MM.1S (cell line): Measurements from ENCODE around the gene NHSL2.

ENCODE experiments used
- DNase-seq: peaks from one replicate; pipeline ENCODE4 v3.0.0-alpha.2; 2015
- H2AFZ ChIP-seq: fragments of 300-600 bp; sonication (generic); 2 replicates; pipeline ENCODE4 v1.6.0; 2016; ENCODE audit warnings: antibody characterized with exemption, low read length
- H3F3A ChIP-seq: fragments of 300-600 bp; sonication (generic); 2 replicates; pipeline ENCODE4 v1.6.1; 2016; ENCODE audit warnings: mild to moderate bottlenecking, antibody characterized with exemption, low read length, moderate library complexity, mixed read lengths; ENCODE audit not compliant: insufficient read depth
- H3K27ac ChIP-seq: fragments of 300-600 bp; sonication (generic); 2 replicates; pipeline ENCODE4 v1.5.1; 2016; ENCODE audit warnings: mild to moderate bottlenecking, low read length
- H3K27me3 ChIP-seq: fragments of 300-600 bp; sonication (generic); replicated peaks from 2 replicates; pipeline ENCODE4 v1.6.0; 2016; ENCODE audit warnings: low read length; ENCODE audit not compliant: insufficient read depth
- H3K36me3 ChIP-seq: fragments of 300-600 bp; sonication (generic); replicated peaks from 2 replicates; pipeline ENCODE4 v1.6.1; 2016; ENCODE audit warnings: mild to moderate bottlenecking, low read length, mixed read lengths; ENCODE audit not compliant: insufficient read depth
- H3K4me1 ChIP-seq: fragments of 300-600 bp; sonication (generic); 2 replicates; pipeline ENCODE4 v1.6.1; 2016; ENCODE audit warnings: low read length, mixed read lengths
- H3K4me2 ChIP-seq: fragments of 300-600 bp; sonication (generic); 2 replicates; pipeline ENCODE4 v1.6.0; 2016; ENCODE audit warnings: low read depth, low read length
- H3K4me3 ChIP-seq: fragments of 300-600 bp; sonication (generic); 2 replicates; pipeline ENCODE4 v1.5.1; 2016; ENCODE audit warnings: low read length, mixed read lengths
- H3K79me2 ChIP-seq: fragments of 300-600 bp; sonication (generic); 2 replicates; pipeline ENCODE4 v1.6.1; 2016; ENCODE audit warnings: mixed run types, low read length, mixed read lengths
- H3K9ac ChIP-seq: fragments of 300-600 bp; sonication (generic); 2 replicates; pipeline ENCODE4 v1.6.1; 2016; ENCODE audit warnings: low read length, mixed read lengths
- H3K9me2 ChIP-seq: fragments of 300-600 bp; sonication (generic); replicated peaks from 2 replicates; pipeline ENCODE4 v1.6.1; 2016; ENCODE audit warnings: mild to moderate bottlenecking, low read length, mixed read lengths; ENCODE audit not compliant: insufficient read depth
- H3K9me3 ChIP-seq: fragments of 300-600 bp; sonication (generic); replicated peaks from 2 replicates; pipeline ENCODE4 v1.6.1; 2016; ENCODE audit warnings: mild to moderate bottlenecking, low read length, mixed read lengths; ENCODE audit not compliant: insufficient read depth
- H4K20me1 ChIP-seq: fragments of 300-600 bp; sonication (generic); 2 replicates; pipeline ENCODE4 v1.6.1; 2016; ENCODE audit warnings: mild to moderate bottlenecking, low read length, moderate library complexity, mixed read lengths; ENCODE audit not compliant: insufficient read depth
- EZH2 ChIP-seq: fragments of 300-600 bp; sonication (generic); optimal IDR thresholded peaks from 2 replicates; pipeline ENCODE3; 2017; ENCODE audit warnings: low read depth, mild to moderate bottlenecking, antibody characterized with exemption, low read length, mixed read lengths
- EZH2phosphoT487 ChIP-seq: fragments of 300-600 bp; sonication (generic); IDR thresholded peaks from 2 replicates; pipeline ENCODE4 v1.6.1; 2018; ENCODE audit warnings: antibody characterized with exemption, low read length
- TF ChIP-seq, protein P1 (sequence below): fragments of 300-600 bp; sonication (generic); IDR thresholded peaks from 2 replicates; pipeline ENCODE4 v1.5.1; 2016; ENCODE audit warnings: antibody characterized with exemption, low read length, mixed read lengths

NHSL2 gene

DNA sequence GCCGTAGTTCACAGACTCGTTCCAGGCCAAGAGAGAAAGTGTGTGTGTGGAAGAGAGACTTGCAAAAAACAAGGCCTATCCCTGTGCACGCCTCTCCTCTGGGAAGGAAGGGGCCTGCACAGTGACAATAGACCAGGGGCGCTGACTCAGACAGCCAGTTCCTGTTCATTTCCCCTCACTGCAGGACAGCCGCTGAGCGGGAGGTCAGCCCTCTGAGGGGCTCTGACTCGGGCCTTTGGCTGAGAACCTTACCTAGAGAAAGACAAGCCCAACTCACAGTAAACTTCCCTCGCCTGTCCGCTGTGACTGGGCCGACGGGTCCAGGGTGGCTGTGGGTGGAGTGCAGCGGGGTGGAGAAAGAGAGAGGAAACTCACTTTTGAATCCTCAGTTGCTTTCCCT, 169.0 kb downstream of the NHSL2 start:
- H3K27ac ChIP-seq, result no peak overlapping the region
- H3K4me3 ChIP-seq, result no peak overlapping the region
- peaks cover 5% of the 10 kb centered on the region for H3K4me1 ChIP-seq
- no peaks in the 10 kb centered on the region for H3K9me2 ChIP-seq
- no peaks in the 10 kb centered on the region for H3K79me2 ChIP-seq
- no peaks in the 10 kb centered on the region for H3K36me3 ChIP-seq
- H3K9me3 ChIP-seq, result no peaks in the 10 kb centered on the region
- TF ChIP-seq, protein P1, sequence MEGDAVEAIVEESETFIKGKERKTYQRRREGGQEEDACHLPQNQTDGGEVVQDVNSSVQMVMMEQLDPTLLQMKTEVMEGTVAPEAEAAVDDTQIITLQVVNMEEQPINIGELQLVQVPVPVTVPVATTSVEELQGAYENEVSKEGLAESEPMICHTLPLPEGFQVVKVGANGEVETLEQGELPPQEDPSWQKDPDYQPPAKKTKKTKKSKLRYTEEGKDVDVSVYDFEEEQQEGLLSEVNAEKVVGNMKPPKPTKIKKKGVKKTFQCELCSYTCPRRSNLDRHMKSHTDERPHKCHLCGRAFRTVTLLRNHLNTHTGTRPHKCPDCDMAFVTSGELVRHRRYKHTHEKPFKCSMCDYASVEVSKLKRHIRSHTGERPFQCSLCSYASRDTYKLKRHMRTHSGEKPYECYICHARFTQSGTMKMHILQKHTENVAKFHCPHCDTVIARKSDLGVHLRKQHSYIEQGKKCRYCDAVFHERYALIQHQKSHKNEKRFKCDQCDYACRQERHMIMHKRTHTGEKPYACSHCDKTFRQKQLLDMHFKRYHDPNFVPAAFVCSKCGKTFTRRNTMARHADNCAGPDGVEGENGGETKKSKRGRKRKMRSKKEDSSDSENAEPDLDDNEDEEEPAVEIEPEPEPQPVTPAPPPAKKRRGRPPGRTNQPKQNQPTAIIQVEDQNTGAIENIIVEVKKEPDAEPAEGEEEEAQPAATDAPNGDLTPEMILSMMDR, result no peak
- TF ChIP-seq EZH2phosphoT487 (no peak), EZH2 (no peak)
- no peaks in the 10 kb centered on the region for H3F3A ChIP-seq
- no peaks in the 10 kb centered on the region for H3K27me3 ChIP-seq
- no peak overlapping the region for H3K9ac ChIP-seq
- no peak overlapping the region for H2AFZ ChIP-seq
- no peak overlapping the region for H3K4me2 ChIP-seq
- DNase-seq, result no peak
- H4K20me1 ChIP-seq, result no peaks in the 10 kb centered on the region

DNA sequence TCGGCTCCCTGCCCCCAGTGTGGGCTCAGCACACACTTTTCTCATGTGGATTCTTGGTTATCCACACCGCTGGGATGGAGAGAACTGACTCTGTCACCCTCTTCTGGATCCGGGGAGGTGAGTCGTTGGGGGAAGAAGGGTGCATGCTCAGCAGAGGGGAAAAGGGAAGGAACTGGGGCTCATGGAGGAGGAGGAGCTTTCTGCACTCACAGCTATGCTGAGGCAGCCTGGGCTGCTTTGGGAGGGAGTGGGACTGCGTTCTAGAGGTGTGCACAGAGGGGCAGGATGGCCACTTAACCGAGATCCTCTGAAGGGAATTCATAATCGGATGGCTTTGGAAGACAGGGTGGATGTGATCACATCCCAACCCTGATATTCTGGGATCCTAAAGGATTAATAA, 169.5 kb downstream of the NHSL2 start:
- Histone ChIP-seq H2AFZ (no peak overlapping the region), H3K27ac (no peak overlapping the region), H3K4me3 (no peak overlapping the region), H3F3A (no peaks in the 10 kb centered on the region), H3K4me2 (no peak overlapping the region), H3K4me1 (peaks cover 5% of the 10 kb centered on the region), H3K9me2 (no peaks in the 10 kb centered on the region), H3K9me3 (no peaks in the 10 kb centered on the region), H4K20me1 (no peaks in the 10 kb centered on the region), H3K9ac (no peak overlapping the region), H3K79me2 (no peaks in the 10 kb centered on the region), H3K36me3 (no peaks in the 10 kb centered on the region), H3K27me3 (no peaks in the 10 kb centered on the region)
- DNase-seq, result no peak
- TF ChIP-seq EZH2phosphoT487, result no peak
- no peak for TF ChIP-seq EZH2
- TF ChIP-seq, protein P1, result no peak

DNA sequence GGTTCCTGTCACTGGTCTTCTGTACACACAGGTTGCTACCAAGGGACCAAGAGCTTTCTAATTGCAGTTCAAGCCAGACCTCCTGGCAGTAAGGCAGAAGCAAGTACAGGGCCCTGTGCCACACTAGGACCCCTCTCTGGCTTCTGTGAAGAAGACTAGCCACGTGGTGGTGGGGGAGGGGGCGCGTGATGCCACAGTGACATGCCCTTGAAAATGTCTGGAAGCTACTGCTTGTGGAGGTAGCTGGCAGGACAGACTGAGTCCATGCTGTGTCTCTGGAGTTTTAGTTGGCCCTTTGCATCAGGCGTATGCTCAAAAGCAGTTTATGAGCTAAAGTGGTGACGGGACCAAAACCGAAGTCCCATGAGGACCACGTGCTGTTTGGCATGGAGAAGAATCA, 170.2 kb downstream of the NHSL2 start:
- no peaks in the 10 kb centered on the region for H3K9me2 ChIP-seq
- H2AFZ ChIP-seq, result no peak overlapping the region
- H3F3A ChIP-seq, result no peaks in the 10 kb centered on the region
- peaks cover 5% of the 10 kb centered on the region for H3K4me1 ChIP-seq
- H3K4me2 ChIP-seq, result no peak overlapping the region
- no peaks in the 10 kb centered on the region for H3K79me2 ChIP-seq
- H3K27me3 ChIP-seq, result no peaks in the 10 kb centered on the region
- H3K36me3 ChIP-seq, result no peaks in the 10 kb centered on the region
- no peaks in the 10 kb centered on the region for H4K20me1 ChIP-seq
- TF ChIP-seq EZH2phosphoT487, result no peak
- TF ChIP-seq EZH2, result no peak
- TF ChIP-seq, protein P1, result no peak
- H3K9me3 ChIP-seq, result no peaks in the 10 kb centered on the region
- no peak overlapping the region for H3K27ac ChIP-seq
- no peak for DNase-seq
- H3K9ac ChIP-seq, result no peak overlapping the region
- no peak overlapping the region for H3K4me3 ChIP-seq
